ENCODE data around the gene EXOC3L4. TPM values are rescaled to one million over a fixed set of nuclear protein-coding genes. Genes with fewer than 3 reads are reported as not detected.
"Not testable (repeated sequence)": the region's sequence is repeated elsewhere in the genome, so short reads cannot be mapped to it uniquely, and the experiment has no call there.

The EXOC3L4 gene
- total RNA-seq, 1 donor from 2014 or later, result not detected

DNA sequence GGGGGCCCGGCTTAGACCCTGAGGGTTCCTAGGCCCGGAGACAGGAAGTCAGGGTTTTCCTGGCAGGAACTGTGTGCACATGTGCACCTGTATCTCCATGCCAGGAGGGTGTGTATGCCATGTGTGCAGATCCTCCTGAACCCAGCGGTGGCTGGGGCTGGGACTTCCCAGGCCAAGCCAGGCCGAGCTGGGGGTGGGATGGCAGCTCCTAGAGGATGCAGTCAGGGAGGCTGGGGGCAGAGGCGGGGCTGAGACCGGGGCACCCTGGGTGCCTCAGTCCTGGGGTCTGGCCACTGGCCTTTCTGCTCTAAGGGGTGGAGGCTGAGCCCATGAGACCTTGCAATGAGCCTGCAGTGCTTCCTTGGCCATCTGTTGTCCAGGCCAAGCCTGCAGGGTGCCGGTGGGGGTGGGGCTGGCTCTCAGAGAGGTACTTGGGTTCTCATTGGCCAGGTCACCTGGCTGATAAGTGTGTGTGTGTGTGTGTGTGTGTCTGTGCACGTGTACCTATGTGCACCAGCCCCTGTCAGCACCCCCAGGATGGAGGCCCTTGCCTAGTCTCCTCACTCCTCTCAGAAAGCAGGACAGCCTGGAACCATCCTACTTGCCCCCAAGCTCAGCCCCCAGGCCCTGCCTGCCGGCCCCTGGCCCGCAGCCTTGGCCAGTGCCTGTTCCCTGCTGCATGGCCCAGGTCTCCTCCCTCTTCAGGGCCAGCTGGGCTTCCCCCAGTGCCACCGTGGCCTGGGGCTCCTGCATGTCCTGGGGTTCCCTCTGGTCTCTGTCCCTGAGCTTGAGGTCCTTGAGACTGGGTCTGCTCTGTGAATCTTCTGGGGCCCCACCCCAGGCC lies 18.1 kb downstream of the EXOC3L4 start:
- intact Hi-C loops (cut with DNase I), result no loop called here
- Histone ChIP-seq H3K36me3 (no peaks in the 10 kb centered on the region), H3K4me1 (peaks cover 0 to 13% of the 10 kb centered on the region in 2 donors), H3K27ac (no peak overlapping the region), H3K9me3 (no peaks in the 10 kb centered on the region), H3K27me3 (no peaks in the 10 kb centered on the region), H3K4me3 (no peak overlapping the region)
- DNase-seq (ENCODE audit: low spot score in 2 of 2), result no peak
- TF ChIP-seq, protein P1, sequence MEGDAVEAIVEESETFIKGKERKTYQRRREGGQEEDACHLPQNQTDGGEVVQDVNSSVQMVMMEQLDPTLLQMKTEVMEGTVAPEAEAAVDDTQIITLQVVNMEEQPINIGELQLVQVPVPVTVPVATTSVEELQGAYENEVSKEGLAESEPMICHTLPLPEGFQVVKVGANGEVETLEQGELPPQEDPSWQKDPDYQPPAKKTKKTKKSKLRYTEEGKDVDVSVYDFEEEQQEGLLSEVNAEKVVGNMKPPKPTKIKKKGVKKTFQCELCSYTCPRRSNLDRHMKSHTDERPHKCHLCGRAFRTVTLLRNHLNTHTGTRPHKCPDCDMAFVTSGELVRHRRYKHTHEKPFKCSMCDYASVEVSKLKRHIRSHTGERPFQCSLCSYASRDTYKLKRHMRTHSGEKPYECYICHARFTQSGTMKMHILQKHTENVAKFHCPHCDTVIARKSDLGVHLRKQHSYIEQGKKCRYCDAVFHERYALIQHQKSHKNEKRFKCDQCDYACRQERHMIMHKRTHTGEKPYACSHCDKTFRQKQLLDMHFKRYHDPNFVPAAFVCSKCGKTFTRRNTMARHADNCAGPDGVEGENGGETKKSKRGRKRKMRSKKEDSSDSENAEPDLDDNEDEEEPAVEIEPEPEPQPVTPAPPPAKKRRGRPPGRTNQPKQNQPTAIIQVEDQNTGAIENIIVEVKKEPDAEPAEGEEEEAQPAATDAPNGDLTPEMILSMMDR (IDR thresholded peaks at IDR 0.05), result no peak

DNA sequence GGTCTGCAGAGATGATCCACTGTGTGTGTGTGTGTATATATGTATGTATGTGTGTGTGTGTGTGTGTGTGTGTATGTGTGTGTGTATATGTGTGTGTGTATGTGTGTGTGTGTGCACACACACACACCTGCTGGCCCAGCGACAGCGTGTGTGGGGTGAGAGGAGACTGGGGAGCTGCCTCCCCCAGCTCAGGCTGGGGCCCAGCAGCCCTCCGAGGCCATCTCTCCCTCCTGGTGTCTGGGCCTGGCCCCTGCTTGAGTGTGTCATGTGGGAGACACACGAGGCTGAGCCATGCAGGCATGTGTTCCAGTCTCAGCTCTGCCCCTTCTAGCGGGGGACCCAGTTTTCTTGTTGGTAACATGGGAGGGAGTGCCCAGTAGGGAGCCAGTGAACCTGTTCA lies 18.8 kb downstream of the EXOC3L4 start:
- Histone ChIP-seq H3K27me3 (no peaks in the 10 kb centered on the region), H3K36me3 (no peaks in the 10 kb centered on the region), H3K9me3 (no peaks in the 10 kb centered on the region), H3K4me1 (peaks cover 0 to 15% of the 10 kb centered on the region in 2 donors), H3K4me3 (no peak overlapping the region), H3K27ac (no peak overlapping the region)
- TF ChIP-seq, protein P1 (IDR thresholded peaks at IDR 0.05), result no peak
- intact Hi-C loops (cut with DNase I), result no loop called here
- DNase-seq (ENCODE audit: low spot score in 2 of 2), result no peak

DNA sequence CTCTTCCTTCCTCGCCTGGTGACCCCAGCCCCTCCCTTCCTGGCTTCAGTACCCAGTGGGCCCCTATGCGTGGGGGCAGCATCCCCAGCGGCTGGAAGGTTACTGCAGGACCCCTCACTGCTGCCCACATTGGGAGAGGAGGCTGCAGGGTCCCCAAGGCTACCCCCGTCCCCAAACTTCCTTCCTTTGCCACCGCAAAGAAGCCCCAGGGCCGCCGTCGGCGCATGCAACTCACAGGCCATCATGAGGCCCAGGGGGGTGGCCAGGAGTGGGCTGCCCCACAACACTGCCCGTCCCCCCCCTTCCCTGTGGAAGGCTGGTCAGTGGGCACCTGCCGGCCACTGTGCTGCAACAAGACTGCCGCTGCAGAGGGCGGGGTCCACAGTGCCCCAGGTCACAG lies 19.2 kb downstream of the EXOC3L4 start:
- peaks cover 0 to 18% of the 10 kb centered on the region in 2 donors for H3K4me1 ChIP-seq
- no peak overlapping the region for H3K4me3 ChIP-seq
- no peaks in the 10 kb centered on the region for H3K27me3 ChIP-seq
- intact Hi-C loops (cut with DNase I), result no loop called here
- H3K27ac ChIP-seq, result no peak overlapping the region
- TF ChIP-seq, protein P1 (IDR thresholded peaks at IDR 0.05), result no peak
- DNase-seq (ENCODE audit: low spot score in 2 of 2), result no peak
- no peaks in the 10 kb centered on the region for H3K36me3 ChIP-seq
- H3K9me3 ChIP-seq, result no peaks in the 10 kb centered on the region

DNA sequence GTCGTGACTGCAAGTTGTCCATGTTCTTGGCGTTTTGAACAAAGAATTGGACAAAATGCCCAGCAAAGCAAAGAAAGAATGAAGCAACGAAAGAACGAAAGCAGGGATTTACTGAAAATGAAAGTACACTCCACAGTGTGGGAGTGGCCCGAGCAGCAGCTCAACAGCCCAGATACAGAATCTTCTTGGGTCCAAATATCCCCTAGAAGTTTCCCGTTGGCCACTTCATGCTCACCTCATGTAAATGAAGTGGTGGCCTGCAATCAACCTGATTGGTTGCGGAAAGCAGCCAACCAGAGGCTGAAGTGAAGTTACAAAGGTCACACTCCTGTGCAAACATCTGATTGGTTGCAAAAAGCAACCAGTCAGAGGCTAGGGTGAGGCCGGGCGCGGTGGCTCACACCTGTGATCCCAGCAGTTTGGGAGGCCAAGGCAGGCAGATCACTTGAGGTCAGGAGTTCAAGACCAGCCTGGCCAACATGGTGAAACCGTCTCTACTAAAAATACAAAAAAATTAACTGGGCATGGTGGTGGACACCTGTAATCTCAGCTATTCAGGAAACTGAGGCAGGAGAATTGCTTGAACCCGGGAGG lies 20.7 kb downstream of the EXOC3L4 start:
- Histone ChIP-seq H3K27ac (peak overlapping the region; percentile 33 to 39), H3K4me1 (peaks cover 0 to 14% of the 10 kb centered on the region in 2 donors), H3K4me3 (peak overlapping the region in 1 of 2 donors; percentile 36)
- intact Hi-C loops (cut with DNase I); H3K9me3 ChIP-seq; H3K27me3 ChIP-seq; DNase-seq (ENCODE audit: low spot score in 2 of 2); H3K36me3 ChIP-seq: not testable (repeated sequence)

DNA sequence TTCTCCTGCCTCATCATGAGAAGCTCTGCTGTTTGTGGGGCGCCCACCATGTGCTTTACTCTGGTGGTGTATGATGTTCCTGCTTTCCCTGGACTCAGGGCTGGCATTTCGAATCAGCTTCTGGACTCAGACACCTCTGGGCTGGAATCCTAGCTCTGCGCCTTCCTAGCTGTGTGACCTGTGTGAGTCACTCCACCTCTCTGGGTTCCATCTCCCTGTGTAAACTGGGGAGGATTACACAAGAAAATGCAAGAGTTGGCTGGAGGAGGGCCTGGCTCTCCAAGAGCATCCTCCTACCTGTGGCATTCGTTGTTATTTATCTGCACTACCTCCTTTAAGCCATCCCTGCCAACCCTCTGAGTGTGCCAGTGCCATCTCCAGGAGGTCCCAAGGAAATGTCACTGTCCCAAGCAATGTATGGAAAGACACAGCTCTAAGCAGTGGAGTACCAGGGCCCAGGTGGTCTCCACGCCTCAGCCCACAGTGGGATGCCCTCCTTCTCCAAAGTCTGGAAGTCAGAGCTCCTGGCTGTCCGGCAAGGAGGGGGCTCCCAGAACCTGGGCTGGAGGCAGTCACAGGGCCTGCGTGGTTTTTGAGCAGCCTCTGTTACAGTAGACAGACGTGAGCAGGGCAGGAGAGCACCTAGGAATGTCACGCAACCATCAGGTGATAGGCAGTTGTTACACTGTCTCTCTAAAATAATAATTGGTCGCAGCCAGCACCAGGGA lies 21.5 kb downstream of the EXOC3L4 start:
- TF ChIP-seq, protein P1 (IDR thresholded peaks at IDR 0.05), result no peak

DNA sequence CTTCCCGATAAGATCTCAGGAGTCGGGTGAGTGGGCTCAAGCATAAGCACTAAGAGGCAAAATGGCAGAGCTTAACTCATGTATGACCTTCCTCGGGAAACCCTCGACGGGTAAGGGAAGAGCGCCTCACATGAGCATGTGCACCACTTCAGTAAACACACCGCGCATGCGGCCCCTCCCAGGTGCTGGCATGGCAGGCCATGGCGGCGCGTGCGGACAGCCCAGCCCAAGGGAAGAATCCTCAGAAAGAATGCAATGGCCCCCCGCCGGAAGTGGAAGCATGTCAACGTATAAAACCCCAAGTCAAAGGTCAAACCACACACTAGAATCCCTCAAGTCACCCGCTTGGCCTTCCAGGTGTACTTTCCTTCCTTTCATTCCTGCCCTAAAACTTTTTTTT lies 22.1 kb downstream of the EXOC3L4 start:
- intact Hi-C loops (cut with DNase I), result no loop called here
- no peaks in the 10 kb centered on the region for H3K9me3 ChIP-seq
- no peaks in the 10 kb centered on the region for H3K27me3 ChIP-seq
- no peak for DNase-seq (ENCODE audit: low spot score in 2 of 2)
- TF ChIP-seq, protein P1 (IDR thresholded peaks at IDR 0.05), result no peak
- H3K36me3 ChIP-seq, result no peaks in the 10 kb centered on the region
- H3K4me3 ChIP-seq, result no peak overlapping the region
- peaks cover 0 to 6% of the 10 kb centered on the region in 2 donors for H3K4me1 ChIP-seq
- H3K27ac ChIP-seq, result no peak overlapping the region

More for the DNA sequence above, 21.5 kb downstream of the EXOC3L4 start:
- no peak for DNase-seq (ENCODE audit: low spot score in 2 of 2)
- Histone ChIP-seq H3K36me3 (no peaks in the 10 kb centered on the region), H3K4me3 (no peak overlapping the region), H3K4me1 (peaks cover 0 to 7% of the 10 kb centered on the region in 2 donors), H3K27ac (no peak overlapping the region), H3K9me3 (no peaks in the 10 kb centered on the region), H3K27me3 (no peaks in the 10 kb centered on the region)
- intact Hi-C loops (cut with DNase I), result no loop called here

DNA sequence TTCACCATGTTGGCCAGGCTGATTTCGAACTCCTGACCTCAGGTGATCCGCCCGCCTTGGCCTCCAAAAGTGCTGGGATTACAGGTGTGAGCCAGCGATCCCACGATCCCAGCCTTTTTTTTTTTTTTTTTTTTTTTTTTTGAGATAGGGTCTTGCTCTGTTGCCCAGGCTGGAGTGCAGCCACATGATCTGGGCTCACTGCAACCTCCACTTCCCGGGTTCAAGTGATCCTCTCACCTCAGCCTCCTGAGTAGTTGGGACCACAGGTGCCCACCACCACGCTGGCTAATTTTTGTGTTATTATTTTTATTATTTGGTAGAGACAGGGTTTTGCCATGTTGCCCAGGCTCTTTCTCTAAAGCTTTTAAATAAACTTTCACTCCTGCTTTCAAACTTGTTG lies 23.0 kb downstream of the EXOC3L4 start:
- peaks cover 0 to 14% of the 10 kb centered on the region in 2 donors for H3K4me1 ChIP-seq
- H3K36me3 ChIP-seq; H3K27ac ChIP-seq; H3K9me3 ChIP-seq; DNase-seq (ENCODE audit: low spot score in 2 of 2); H3K4me3 ChIP-seq; intact Hi-C loops (cut with DNase I); H3K27me3 ChIP-seq: not testable (repeated sequence)

All from ascending aorta (tissue), 2 donors.